ENCODE measurements around the gene LAMA3. TPM values are rescaled to one million over a fixed set of nuclear protein-coding genes. Genes with fewer than 3 reads are reported as not detected.

Gene LAMA3
- total and polyA plus RNA-seq, 2 of the 13 experiments (the other 11 are each of a cell fraction or from before 2014, with no cell fraction given): 0.45 to 2.2 TPM

DNA sequence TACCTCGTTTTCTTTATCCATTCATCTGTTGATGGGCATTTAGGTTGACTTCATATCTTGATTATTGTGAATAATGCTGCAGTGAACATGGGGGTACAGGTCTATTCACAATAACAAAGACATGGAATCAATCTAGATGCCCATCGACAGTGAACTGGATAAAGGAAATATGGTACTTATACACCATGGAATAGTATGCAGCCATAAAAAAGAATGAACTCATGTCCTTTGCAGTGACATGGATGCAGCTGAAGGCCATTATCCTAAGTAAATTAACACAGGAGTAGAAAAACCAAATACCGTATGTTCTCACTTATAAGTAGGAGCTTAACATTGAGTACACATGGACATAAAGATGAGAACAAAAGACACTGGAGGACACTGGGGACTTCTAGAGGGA is 111.6 kb downstream of the LAMA3 start:
- 53% methylated on average over 3 of the region's 3 CpGs for WGBS (ENCODE audit: low lambda C conversion rate)
- no peaks in the 10 kb centered on the region for H3K4me1 ChIP-seq (ENCODE audit: insufficient read depth, low read length)
- no peaks in the 10 kb centered on the region for H3K79me2 ChIP-seq (ENCODE audit: insufficient read depth, low read length)
- no TSS peak for BruUV-seq (replicated peaks)
- H3K4me3 ChIP-seq (replicated peaks in 1 of 3; ENCODE audit: insufficient read depth in 1 of 3, low read depth in 2 of 3, low read length in 3 of 3): no peak overlapping the region
- H3K9me3 ChIP-seq (ENCODE audit: low read length): no peaks in the 10 kb centered on the region
- in situ Hi-C loops (cut with HindIII; ENCODE audit: extremely low pct_ligation_motif_present, low pct_unique_long_range_greater_than_20kb): no loop called here
- FAIRE-seq: no peak
- TF ChIP-seq PRPF4 (IDR thresholded peaks at IDR 0.05; ENCODE audit: low read depth, low read length, poor library complexity, severe bottlenecking) (no peak), RFXAP (CRISPR knock-in tag; IDR thresholded peaks at IDR 0.05; ENCODE audit: borderline replicate concordance) (no peak), RORA (CRISPR knock-in tag; IDR thresholded peaks at IDR 0.05) (no peak), FOXA3 (CRISPR knock-in tag; IDR thresholded peaks at IDR 0.05) (no peak), ZNF484 (CRISPR knock-in tag; IDR thresholded peaks at IDR 0.05; ENCODE audit: borderline replicate concordance, low read depth) (no peak)
- TF ChIP-seq, protein P1, sequence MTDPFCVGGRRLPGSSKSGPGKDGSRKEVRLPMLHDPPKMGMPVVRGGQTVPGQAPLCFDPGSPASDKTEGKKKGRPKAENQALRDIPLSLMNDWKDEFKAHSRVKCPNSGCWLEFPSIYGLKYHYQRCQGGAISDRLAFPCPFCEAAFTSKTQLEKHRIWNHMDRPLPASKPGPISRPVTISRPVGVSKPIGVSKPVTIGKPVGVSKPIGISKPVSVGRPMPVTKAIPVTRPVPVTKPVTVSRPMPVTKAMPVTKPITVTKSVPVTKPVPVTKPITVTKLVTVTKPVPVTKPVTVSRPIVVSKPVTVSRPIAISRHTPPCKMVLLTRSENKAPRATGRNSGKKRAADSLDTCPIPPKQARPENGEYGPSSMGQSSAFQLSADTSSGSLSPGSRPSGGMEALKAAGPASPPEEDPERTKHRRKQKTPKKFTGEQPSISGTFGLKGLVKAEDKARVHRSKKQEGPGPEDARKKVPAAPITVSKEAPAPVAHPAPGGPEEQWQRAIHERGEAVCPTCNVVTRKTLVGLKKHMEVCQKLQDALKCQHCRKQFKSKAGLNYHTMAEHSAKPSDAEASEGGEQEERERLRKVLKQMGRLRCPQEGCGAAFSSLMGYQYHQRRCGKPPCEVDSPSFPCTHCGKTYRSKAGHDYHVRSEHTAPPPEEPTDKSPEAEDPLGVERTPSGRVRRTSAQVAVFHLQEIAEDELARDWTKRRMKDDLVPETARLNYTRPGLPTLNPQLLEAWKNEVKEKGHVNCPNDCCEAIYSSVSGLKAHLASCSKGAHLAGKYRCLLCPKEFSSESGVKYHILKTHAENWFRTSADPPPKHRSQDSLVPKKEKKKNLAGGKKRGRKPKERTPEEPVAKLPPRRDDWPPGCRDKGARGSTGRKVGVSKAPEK (CRISPR knock-in tag; IDR thresholded peaks at IDR 0.05; ENCODE audit: borderline replicate concordance): no peak
- TF ChIP-seq, protein P2, sequence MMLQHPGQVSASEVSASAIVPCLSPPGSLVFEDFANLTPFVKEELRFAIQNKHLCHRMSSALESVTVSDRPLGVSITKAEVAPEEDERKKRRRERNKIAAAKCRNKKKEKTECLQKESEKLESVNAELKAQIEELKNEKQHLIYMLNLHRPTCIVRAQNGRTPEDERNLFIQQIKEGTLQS (CRISPR knock-in tag; IDR thresholded peaks at IDR 0.05): no peak
- TF ChIP-seq, protein P3, sequence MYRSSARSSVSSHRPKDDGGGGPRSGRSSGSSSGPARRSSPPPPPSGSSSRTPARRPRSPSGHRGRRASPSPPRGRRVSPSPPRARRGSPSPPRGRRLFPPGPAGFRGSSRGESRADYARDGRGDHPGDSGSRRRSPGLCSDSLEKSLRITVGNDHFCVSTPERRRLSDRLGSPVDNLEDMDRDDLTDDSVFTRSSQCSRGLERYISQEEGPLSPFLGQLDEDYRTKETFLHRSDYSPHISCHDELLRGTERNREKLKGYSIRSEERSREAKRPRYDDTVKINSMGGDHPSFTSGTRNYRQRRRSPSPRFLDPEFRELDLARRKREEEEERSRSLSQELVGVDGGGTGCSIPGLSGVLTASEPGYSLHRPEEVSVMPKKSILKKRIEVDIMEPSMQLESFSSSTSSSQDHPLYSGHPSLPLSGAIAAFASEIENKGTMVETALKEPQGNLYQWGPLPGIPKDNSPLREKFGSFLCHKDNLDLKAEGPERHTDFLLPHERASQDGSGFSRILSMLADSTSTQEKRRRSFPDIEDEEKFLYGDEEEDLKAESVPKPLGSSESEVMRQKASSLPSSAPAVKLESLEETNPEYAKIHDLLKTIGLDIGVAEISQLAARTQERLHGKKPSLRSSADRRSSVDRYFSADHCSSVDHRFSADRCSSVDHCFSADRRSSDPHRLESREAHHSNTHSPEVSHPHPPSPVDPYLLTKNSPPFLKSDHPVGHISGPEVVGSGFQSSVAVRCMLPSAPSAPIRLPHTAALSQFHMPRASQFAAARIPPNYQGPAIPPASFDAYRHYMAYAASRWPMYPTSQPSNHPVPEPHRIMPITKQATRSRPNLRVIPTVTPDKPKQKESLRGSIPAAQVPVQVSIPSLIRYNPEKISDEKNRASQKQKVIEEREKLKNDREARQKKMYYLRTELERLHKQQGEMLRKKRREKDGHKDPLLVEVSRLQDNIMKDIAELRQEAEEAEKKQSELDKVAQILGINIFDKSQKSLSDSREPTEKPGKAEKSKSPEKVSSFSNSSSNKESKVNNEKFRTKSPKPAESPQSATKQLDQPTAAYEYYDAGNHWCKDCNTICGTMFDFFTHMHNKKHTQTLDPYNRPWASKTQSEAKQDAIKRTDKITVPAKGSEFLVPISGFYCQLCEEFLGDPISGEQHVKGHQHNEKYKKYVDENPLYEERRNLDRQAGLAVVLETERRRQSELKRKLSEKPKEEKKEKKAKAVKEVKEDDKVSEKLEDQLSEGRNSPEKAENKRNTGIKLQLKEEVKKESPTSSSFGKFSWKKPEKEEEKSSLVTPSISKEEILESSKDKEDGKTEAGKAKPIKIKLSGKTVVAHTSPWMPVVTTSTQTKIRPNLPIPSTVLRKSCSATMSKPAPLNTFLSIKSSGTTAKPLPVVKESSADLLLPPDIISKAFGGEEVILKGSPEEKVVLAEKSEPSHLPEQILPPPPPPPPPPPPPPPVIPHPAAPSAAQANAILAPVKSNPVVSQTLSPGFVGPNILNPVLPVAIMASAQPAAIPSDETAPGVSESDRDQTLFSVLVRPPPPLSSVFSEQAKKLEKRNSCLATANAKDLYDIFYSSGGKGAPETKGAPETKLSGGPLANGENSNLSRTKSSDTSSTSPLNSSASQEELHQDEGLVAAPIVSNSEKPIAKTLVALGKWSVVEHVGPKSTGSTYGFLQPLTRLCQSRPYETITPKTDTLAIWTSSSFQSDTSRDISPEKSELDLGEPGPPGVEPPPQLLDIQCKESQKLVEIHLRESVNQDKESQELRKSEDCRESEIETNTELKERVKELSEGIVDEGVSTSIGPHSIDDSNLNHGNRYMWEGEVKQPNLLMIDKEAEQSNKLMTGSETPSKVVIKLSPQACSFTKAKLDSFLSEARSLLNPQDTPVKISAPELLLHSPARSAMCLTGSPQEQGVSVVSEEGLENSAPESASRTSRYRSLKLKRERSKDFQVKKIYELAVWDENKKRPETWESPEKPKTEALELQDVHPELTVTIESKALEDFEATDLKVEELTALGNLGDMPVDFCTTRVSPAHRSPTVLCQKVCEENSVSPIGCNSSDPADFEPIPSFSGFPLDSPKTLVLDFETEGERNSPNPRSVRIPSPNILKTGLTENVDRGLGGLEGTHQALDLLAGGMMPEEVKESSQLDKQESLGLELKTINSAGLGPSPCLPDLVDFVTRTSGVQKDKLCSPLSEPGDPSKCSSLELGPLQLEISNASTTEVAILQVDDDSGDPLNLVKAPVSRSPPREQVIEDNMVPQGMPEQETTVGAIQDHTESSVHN (CRISPR knock-in tag; IDR thresholded peaks at IDR 0.05): no peak
- TF ChIP-seq, protein P4, sequence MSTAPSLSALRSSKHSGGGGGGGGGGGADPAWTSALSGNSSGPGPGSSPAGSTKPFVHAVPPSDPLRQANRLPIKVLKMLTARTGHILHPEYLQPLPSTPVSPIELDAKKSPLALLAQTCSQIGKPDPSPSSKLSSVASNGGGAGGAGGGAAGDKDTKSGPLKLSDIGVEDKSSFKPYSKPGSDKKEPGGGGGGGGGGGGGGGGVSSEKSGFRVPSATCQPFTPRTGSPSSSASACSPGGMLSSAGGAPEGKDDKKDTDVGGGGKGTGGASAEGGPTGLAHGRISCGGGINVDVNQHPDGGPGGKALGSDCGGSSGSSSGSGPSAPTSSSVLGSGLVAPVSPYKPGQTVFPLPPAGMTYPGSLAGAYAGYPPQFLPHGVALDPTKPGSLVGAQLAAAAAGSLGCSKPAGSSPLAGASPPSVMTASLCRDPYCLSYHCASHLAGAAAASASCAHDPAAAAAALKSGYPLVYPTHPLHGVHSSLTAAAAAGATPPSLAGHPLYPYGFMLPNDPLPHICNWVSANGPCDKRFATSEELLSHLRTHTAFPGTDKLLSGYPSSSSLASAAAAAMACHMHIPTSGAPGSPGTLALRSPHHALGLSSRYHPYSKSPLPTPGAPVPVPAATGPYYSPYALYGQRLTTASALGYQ (CRISPR knock-in tag; IDR thresholded peaks at IDR 0.05): no peak
- no peak for DNase-seq (ENCODE audit: low spot score)
- ChIA-PET POLR2A (no interaction called here), CTCF (ENCODE audit: low intra/inter-chr PET ratio, low total read pairs) (no interaction called here)
- intact Hi-C loops (cut with micrococcal nuclease; ENCODE audit: unreplicated experiment): no loop called here
- H3K27me3 ChIP-seq (ENCODE audit: control insufficient read depth in 1 of 2, insufficient read depth in 2 of 2, low read length in 2 of 2): no peaks in the 10 kb centered on the region
- no peak overlapping the region for H3K27ac ChIP-seq (ENCODE audit: extremely low read length, insufficient read depth, low read length)
- no peak overlapping the region for H3K9ac ChIP-seq (ENCODE audit: insufficient read depth, low read depth, low read length)
- no peak for ATAC-seq
- H3K36me3 ChIP-seq (replicated peaks in 1 of 2; ENCODE audit: control insufficient read depth in 1 of 2, insufficient read depth in 2 of 2, low read length in 2 of 2): no peaks in the 10 kb centered on the region
- H2AFZ ChIP-seq (ENCODE audit: low read length): no peak overlapping the region
- H3K4me2 ChIP-seq (ENCODE audit: low read depth, low read length): no peak overlapping the region
- H4K20me1 ChIP-seq (ENCODE audit: insufficient read depth, low read length): no peaks in the 10 kb centered on the region
